NCI-H1092 (cell line): Measurements from ENCODE around the gene DUS1L.

Source experiments
- DNase-seq: peaks from one replicate; lab custom pipeline; 2025; lab: John Stamatoyannopoulos, UW

Gene DUS1L

GRCh38 chr17:82055023-82055964 lies 10.3 kb downstream of the DUS1L start:
- DNase-seq: no peak

DNA sequence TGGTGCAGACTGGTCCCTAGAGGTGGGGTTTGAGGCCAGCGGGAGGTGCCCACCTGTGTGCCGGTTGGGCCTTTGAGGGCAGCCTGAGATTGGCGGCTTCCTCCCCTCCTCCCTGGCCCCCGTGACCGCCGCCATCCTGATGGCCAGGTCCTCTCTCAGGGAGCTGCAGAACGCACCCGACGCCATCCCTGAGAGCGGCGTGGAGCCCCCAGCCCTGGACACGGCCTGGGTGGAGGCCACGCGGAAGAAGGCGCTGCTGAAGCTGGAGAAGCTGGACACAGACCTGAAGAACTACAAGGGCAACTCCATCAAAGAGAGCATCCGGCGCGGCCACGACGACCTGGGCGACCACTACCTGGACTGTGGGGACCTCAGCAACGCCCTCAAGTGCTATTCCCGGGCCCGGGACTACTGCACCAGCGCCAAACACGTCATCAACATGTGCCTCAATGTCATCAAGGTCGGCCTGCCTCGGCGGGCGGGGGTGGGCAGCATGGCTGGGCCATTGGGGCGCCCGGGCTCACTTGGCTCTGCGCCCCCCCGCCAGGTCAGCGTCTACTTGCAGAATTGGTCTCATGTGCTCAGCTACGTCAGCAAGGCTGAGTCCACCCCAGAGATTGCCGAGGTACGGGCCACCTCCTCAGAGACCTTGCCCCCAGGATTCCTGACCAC lies 11.1 kb downstream of the DUS1L start:
- no peak for DNase-seq

DNA sequence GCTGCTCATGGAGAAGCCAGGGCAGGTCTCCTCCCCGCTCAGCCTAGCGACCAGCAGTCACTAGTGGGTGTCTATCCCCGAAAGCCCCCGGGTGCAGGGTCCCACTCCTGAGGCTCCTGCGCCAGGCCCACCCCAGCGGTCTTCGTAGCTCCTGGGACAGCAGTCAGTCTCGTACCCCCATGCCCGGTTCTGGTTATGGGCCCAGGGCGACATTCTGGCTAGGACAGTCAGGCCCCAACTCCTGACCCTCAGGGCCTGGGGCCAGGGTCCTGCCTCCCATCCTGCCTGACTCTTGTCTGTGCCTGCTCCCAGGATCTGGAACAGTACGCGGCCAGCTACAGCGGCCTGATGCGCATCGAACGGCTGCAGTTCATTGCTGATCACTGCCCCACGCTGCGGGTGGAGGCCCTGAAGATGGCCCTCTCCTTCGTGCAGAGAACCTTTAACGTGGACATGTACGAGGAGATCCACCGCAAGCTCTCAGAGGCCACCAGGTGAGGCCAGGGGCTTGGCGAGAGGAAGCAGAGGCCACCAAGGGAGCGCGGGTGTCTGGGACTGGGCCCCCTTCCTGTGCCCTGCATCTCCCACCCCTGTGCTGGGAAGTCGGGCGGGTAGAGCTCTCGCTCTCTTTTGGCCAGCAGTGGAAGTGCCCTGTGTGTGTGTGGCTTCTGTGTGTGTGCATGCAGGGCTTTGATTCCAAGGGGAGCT lies 11.9 kb downstream of the DUS1L start:
- no peak for DNase-seq

DNA sequence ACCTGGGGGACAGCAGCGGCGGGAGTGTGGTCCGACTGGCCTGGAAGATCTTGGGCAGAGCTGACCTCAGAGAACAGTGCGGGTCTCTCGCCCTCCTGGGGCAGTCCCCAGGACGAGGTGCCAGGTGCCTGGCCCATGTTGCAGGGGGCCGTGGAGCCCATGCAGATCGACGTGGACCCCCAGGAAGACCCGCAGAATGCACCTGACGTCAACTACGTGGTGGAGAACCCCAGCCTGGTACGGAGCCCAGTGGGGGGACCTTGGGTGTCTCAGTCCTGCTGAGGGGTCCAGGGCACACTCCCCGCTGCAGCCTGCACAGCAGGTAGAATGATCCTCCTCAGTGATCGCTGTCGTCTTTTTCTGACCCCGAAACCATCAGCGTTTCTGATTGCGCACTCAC lies 12.5 kb downstream of the DUS1L start:
- DNase-seq: no peak

- DNase-seq: no peak
Measured at GRCh38 chr17:82052638-82053059, 13.0 kb downstream of the DUS1L start.

GRCh38 chr17:82051776-82052637 lies 13.6 kb downstream of the DUS1L start, which contains the start of the genes GPS1 and RFNG:
Gene GPS1 (plus strand): TSS chr17:82051898. CDS start chr17:82051932, 34 bp downstream.
Gene RFNG (minus strand): TSS chr17:82051811. CDS start chr17:82051766, 45 bp downstream.
- peak; percentile 31 for DNase-seq

DNA sequence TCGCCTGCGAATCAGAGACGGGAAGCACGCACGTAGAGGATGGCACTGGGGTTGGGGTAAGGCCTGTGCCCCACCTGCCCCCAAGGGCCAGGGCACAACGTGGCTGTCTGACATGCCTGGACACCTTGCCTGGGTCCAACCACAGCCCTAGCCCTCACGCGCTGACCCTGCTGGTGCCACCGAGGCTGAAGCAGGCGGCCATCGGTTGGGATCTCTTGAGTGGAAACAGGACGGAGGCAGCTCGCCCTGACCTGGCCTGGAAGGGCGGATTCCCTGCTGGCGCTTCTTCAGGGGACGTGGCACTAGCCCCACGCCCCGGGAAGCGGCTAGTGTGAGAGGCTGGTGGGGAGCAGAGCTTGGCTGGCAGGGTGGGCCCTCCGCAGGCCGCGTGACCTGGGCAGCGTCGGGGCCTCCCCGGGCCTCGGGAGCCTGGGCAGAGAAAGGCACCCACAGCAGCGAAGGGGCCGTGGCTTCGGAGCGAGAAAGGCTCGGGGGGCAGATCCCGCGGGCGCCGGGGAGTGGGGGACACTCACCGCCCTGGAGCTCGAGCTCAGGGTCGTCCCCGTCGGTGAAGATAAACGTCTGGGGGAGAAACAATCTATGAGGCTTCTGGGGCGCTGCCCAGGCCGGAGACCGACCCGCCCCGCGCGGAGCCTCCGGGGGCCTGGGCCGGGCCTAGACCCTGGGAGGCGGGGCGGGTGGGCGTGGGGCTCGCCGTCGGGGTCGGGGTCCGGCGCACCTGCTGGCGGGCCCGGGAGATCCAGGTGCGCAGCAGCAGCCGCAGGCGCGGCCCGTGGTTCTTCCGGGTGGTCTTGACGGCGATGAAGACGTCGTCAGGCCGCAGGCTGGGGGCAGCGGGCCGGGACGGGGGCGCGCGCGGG lies 14.6 kb downstream of the DUS1L start:
- DNase-seq: no peak

- no peak for DNase-seq
Measured at GRCh38 chr17:82050152-82050760, 15.3 kb downstream of the DUS1L start.

GRCh38 chr17:82049521-82049971 lies 16.1 kb downstream of the DUS1L start:
- DNase-seq: no peak

GRCh38 chr17:82049106-82049505 lies 16.5 kb downstream of the DUS1L start:
- DNase-seq: no peak

DNA sequence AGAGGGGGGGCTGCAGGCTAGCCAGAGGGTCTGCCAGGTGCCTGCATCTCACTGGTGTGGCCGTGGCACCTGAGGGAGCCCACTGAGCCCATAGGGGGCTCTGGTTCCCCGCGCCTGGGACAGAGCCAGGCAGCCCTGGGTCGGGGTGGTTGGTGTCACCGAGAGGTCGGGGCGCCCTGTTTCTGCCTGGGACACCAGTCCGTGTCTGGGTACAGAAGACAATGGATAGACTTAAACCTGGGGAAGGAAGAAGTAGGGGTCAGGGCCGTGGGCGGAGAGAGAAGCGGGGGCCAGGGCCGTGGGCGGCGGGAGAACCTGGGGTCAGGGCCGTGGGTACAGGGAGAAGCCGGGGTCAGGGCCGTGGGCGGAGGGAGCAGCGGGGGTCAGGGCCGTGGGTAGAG lies 17.0 kb downstream of the DUS1L start:
- DNase-seq: no peak

DNA sequence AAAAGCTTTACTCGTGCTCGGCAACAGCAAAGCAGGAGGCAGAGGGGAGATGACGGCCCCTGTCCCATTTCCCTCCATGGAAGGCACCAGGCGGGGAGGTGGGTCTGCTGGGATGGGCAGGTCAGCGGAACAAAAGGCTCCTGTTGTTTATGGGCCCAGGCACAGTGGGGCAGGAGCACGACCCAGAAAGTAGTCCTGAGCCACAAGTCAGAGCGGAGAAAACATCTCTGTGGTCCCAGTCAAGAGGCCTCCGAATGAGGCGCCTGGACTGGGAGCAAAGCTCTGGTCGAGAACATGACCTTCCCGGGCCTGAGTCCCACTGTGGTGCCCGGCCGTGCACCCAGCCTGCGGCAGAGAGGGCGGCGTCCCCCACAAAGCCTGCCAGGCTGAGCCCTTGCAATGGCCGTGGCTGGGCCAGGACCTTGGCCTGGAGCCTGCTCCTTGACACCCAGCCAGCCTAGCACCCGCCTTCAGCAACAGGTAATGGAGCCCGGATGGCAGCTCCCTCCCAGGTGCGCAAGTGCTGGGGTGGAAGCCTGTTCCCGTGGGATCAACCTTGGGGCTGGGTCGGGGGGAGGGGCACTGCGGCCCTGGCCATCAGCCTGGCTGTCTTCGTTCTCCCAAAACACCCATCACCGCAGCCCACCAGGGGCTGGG lies 17.6 kb downstream of the DUS1L start:
- no peak for DNase-seq

DNA sequence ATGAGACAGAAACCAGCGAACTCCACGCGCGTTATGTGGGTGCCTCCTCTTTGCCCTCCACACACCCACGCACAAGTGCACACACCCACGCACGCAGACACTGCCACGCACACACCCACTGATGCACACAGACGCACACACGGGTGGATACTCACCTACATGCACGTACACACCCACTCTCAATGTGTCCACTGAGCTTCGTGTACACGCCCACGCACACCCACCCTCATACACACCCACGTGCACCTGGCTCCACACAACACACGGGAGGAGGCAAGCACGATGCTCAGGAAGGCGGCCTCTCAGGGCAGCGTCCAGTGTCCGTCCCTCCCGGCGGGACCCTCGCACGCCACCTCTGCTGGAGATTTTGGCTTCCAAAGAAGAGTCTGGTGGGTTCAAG lies 18.2 kb downstream of the DUS1L start:
- DNase-seq: no peak

DNA sequence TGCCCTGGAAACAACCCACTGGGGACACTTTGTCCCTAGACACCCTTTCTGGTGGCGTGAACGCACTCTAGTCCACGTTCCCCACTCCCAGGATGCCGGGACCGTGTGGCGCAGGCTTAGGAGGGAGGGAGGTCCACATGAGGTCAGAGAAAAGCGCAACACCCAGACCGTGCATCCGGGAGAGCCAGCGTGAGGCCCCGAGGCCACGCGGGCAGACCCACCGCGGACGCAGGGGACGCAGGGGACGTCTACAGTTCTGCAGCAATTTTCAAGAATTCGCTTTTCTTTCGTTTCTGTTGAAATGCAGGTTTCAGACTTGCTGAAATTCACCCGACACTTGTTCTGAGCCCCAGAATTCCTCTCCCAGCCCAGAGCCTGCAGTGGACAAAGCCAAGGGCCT lies 18.7 kb downstream of the DUS1L start:
- no peak for DNase-seq

DNA sequence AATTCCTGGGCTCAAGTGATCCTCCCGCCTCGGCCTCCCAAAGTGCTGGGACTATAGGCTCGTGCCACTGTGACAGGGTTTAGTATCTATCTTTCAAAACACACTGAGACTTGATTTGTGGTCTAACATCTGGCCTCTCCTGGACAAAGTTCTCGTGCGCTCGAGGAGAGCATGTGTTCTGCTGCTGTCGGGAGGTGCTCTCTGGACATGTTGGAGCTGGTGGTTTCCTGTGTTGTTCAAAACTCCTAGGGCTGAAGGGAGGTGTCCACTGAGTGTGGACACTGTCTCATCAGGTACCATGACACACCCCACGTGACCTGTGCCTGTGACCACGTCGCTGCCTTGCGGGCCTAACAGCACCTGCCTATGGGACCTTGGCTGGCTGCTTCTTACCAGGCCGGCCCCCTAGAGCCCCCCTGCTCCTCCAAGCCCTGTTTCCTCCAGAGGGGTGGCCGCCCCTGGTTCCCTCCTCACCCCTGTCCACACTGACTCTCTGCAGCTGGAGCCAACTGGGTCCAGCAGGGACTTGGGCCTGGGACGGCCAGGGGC lies 19.6 kb downstream of the DUS1L start:
- DNase-seq: no peak

- no peak for DNase-seq
Measured at GRCh38 chr17:82043507-82043906, 22.1 kb downstream of the DUS1L start.

DNA sequence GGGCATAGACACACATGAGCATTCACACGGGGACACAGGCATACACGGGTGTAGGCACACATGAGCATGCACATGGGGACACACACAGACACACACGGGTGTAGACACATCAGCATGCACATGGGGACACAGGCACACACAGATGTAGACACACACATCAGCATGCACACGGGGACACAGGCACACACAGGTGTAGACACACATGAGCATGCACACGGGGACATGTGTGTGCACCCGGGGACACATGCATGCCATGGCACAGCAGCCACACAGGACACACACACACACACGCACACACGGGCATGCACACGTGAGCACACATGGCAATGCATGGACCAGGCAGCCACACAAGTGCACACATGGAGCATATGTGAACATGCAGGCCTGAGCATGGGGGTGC lies 23.0 kb downstream of the DUS1L start:
- no peak for DNase-seq

- DNase-seq: no peak
Measured at GRCh38 chr17:82041144-82041814, 24.3 kb downstream of the DUS1L start.
